ENCODE data around the gene NUDT4. TPM values are rescaled to one million over a fixed set of nuclear protein-coding genes. Genes with fewer than 3 reads are reported as not detected.

The NUDT4 gene
- total and polyA plus RNA-seq, 2 of the 13 experiments (the other 11 are each of a cell fraction or from before 2014, with no cell fraction given): 37.3 to 70.1 TPM

DNA sequence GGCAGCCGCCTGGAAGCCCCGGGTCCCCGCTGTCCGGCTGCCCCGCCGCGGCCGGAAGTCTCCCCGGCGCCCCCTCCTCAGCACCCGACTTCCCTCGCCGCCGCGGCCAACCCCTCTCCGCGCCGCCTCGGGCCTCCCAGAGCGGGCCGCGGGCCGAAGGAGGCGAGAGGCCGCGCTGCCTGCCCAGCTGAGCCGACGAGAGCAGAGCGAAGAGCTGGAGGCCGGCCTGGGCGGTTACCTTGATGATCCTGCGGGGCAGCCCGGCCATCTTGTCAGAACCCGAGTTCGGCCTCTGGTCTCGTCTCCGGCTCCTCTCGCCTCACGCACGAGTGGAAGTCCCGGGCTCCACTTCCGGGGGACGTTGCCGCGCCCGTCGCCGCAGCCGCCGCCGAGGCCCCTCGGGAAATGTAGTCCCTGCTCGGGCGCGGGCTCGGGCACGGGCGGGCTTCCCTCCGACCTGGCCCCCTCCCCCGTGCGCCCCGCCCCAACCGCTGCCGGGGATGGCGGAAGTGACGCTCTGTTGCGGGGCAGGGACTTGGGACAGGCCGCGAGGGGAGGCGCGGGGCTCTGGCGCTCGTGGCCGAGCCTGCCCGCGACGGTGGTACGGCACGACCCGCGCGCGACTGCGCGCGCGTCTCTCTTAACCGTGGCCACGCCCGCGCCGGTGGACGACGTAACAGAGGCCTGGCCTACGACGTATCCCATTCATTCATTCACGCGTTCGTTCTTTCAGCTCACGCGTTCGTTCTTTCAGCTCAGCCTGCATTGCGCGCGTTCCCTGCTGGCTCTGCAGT is 64.1 kb downstream of the NUDT4 start, which contains the start of gene UBE2N (continued):
- TF ChIP-seq ZNF564 (CRISPR knock-in tag; IDR thresholded peaks at IDR 0.05) (0 out of 2 replicates have a peak, but pooled peaks have one; percentile 58), MEIS1 (CRISPR knock-in tag; IDR thresholded peaks at IDR 0.05; ENCODE audit: borderline replicate concordance) (no peak), ESRRA (CRISPR knock-in tag; IDR thresholded peaks at IDR 0.05; ENCODE audit: low read depth) (peak; percentile 63), FOXM1 (CRISPR knock-in tag; IDR thresholded peaks at IDR 0.05) (no peak), HMG20B (CRISPR knock-in tag; conservative IDR thresholded peaks at IDR 0.05) (no peak), ARID4A (CRISPR knock-in tag; IDR thresholded peaks at IDR 0.05; ENCODE audit: borderline replicate concordance) (peak; percentile 91), TRIM22 (IDR thresholded peaks at IDR 0.05) (no peak), ZNF775 (CRISPR knock-in tag; IDR thresholded peaks at IDR 0.05; ENCODE audit: borderline replicate concordance) (0 out of 2 replicates have a peak, but pooled peaks have one; percentile 33), MIER3 (CRISPR knock-in tag; IDR thresholded peaks at IDR 0.05; ENCODE audit: borderline replicate concordance) (no peak), ZSCAN25 (CRISPR knock-in tag; IDR thresholded peaks at IDR 0.05) (peak; percentile 20; the same call in 1 of the 2 replicates), NBN (conservative IDR thresholded peaks at IDR 0.05) (no peak), ZNF598 (CRISPR knock-in tag; IDR thresholded peaks at IDR 0.05; ENCODE audit: borderline replicate concordance) (peak; percentile 85; the same call in 1 of the 2 replicates), ZNF614 (CRISPR knock-in tag; IDR thresholded peaks at IDR 0.05; ENCODE audit: borderline replicate concordance) (peak; percentile 37; the same call in 1 of the 2 replicates), SIX1 (CRISPR knock-in tag; IDR thresholded peaks at IDR 0.05; ENCODE audit: borderline replicate concordance) (no peak), KDM6A (CRISPR knock-in tag; IDR thresholded peaks at IDR 0.05; ENCODE audit: low read depth) (no peak), MAFK (conservative IDR thresholded peaks at IDR 0.05 in 1 of 2, IDR thresholded peaks at IDR 0.05 in 1 of 2; ENCODE audit: low read length in 2 of 2) (no peak)
- TF ChIP-seq, protein P1, sequence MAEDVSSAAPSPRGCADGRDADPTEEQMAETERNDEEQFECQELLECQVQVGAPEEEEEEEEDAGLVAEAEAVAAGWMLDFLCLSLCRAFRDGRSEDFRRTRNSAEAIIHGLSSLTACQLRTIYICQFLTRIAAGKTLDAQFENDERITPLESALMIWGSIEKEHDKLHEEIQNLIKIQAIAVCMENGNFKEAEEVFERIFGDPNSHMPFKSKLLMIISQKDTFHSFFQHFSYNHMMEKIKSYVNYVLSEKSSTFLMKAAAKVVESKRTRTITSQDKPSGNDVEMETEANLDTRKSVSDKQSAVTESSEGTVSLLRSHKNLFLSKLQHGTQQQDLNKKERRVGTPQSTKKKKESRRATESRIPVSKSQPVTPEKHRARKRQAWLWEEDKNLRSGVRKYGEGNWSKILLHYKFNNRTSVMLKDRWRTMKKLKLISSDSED (CRISPR knock-in tag; IDR thresholded peaks at IDR 0.05): no peak
- TF ChIP-seq, protein P2, sequence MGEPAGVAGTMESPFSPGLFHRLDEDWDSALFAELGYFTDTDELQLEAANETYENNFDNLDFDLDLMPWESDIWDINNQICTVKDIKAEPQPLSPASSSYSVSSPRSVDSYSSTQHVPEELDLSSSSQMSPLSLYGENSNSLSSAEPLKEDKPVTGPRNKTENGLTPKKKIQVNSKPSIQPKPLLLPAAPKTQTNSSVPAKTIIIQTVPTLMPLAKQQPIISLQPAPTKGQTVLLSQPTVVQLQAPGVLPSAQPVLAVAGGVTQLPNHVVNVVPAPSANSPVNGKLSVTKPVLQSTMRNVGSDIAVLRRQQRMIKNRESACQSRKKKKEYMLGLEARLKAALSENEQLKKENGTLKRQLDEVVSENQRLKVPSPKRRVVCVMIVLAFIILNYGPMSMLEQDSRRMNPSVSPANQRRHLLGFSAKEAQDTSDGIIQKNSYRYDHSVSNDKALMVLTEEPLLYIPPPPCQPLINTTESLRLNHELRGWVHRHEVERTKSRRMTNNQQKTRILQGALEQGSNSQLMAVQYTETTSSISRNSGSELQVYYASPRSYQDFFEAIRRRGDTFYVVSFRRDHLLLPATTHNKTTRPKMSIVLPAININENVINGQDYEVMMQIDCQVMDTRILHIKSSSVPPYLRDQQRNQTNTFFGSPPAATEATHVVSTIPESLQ (CRISPR knock-in tag; conservative IDR thresholded peaks at IDR 0.05): no peak

All from HepG2 (cell line).